Right lobe of liver (tissue), 6 donors: ENCODE measurements around the gene SLC1A2. TPM values are rescaled to one million over a fixed set of nuclear protein-coding genes. Genes with fewer than 3 reads are reported as not detected.

Experiments
- ATAC-seq, 4 donors: fragments of 200-7000 bp; cut with Tn5 transposase; one replicate each; pipeline ENCODE4 v1.9.1; 2020; ENCODE audit warnings: mild to moderate bottlenecking in 4 of 4, moderate library complexity in 4 of 4
- DNase-seq, 3 donors: peaks; one replicate each; pipeline ENCODE4 v3.0.0-alpha.2; 2020
- H3K27ac ChIP-seq, 3 donors: fragments of 200-600 bp; one replicate each; pipeline ENCODE4 v1.8.0; 2022
- H3K27me3 ChIP-seq, 2 donors: fragments of 200-600 bp; one replicate each; pipeline ENCODE4 v1.8.0; 2022
- H3K36me3 ChIP-seq, 4 donors: fragments of 200-600 bp; sonication (generic) in 1 of 4; one replicate each; pipeline versions ENCODE4 v1.5.1 to v1.8.0; 2017 to 2022; ENCODE audit warnings: control low read depth in 1 of 4
- H3K4me1 ChIP-seq, 4 donors: fragments of 200-600 bp; sonication (generic) in 1 of 4; one replicate each; pipeline versions ENCODE4 v1.5.1 to v1.8.0; 2017 to 2022; ENCODE audit warnings: control low read depth in 1 of 4
- H3K4me3 ChIP-seq, 3 donors: fragments of 200-600 bp; one replicate each; pipeline ENCODE4 v1.8.0; 2022
- H3K9me3 ChIP-seq, 4 donors: fragments of 200-600 bp; sonication (generic) in 1 of 4; one replicate each; pipeline versions ENCODE4 v1.5.1 to v1.8.0; 2017 to 2022; ENCODE audit warnings: control low read depth in 1 of 4
- POLR2A ChIP-seq: fragments of 450-650 bp; IDR thresholded peaks from one replicate; pipeline ENCODE4 v1.6.1; 2017; ENCODE audit warnings: antibody characterized with exemption, mild to moderate bottlenecking
- WGBS: methylation state at CpG from one replicate; pipeline ENCODE4 v1.1.6; 2018; ENCODE audit warnings: low coverage, low lambda C conversion rate; ENCODE audit not compliant: insufficient coverage; ENCODE audit errors: missing lambda C conversion rate; 5-methylcytosine and 5-hydroxymethylcytosine counted together
- intact Hi-C, 2 donors: fragments of 100-400 bp; cut with DNase I; formaldehyde crosslinking; loops; one replicate each; pipeline versions ENCODE4 v1.11.2 to v1.14.1; 2022
- small RNA-seq, 2 experiments: library from RNA; depleted of rRNA; stranded (forward); fragments of <200 nt; gene quantifications; one replicate each; pipeline ENCODE3, GENCODE V24; 2016
- total RNA-seq, 6 experiments: library from RNA; depleted of rRNA in 2 of 6; stranded (reverse); fragments of >200 nt in 2 of 6; fragmentation: NEBNext Ultra II Directional in 3 of 6; extraction: Animal tissue kit (Norgen Biotek cat#: 25700) in 3 of 6; gene quantifications; one replicate each; pipeline versions ENCODE4 v1.1.0 to v1.2.4, GENCODE V29; 2016 to 2023
- TF ChIP-seq, protein P1 (sequence below), 4 donors: fragments of 200-600 bp in 3 of 4; fragments of 450-650 bp in 1 of 4; IDR thresholded peaks; one replicate each; pipeline versions ENCODE4 v1.5.1 to v1.8.0; 2016 to 2022; ENCODE audit warnings: antibody characterized with exemption in 4 of 4, mild to moderate bottlenecking in 2 of 4
- donor health status: DM: no; HTN: yes; CAD: no.
- donor health status: DM: no; HTN: no; CAD: no.
- donor health status: DM: no; HTN: no; CAD: no.
- donor health status: DM: no; HTN: yes; CAD: no.
- donor health status: DM: no; HTN: yes; CAD: no.

SLC1A2 gene
- total RNA-seq, 6 experiments from 2014 or later = 7.6 to 87.4 (median 13.3) TPM

DNA sequence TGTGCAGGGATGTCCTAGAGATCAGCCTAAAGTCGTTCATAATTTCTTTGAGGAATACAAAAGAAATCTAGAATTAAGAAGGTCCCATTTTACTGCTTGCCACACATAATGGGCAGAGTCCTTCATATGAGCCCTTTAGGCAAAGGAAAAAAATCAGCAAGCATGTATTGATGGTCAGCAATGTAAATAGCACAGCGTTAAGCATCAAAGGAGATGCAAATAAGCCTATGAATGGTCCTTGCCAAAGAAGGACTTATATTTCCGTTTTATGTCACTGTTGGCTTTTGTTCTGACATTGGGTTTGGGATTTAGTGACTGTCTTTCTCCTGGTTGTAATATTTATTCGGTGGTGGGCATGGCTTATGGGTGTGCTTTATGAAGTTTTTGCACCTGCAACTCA, 210.6 kb downstream of the SLC1A2 start:
- DNase-seq (no peak), ATAC-seq (no peak)
- no peaks in the 10 kb centered on the region for H3K27me3 ChIP-seq
- intact Hi-C loops = no loop called here
- H3K9me3 ChIP-seq = no peaks in the 10 kb centered on the region
- H3K36me3 ChIP-seq = no peaks in the 10 kb centered on the region
- peaks cover 0 to 3% (median 0%) of the 10 kb centered on the region in 4 donors for H3K4me1 ChIP-seq
- no peak for TF ChIP-seq POLR2A
- TF ChIP-seq, protein P1, sequence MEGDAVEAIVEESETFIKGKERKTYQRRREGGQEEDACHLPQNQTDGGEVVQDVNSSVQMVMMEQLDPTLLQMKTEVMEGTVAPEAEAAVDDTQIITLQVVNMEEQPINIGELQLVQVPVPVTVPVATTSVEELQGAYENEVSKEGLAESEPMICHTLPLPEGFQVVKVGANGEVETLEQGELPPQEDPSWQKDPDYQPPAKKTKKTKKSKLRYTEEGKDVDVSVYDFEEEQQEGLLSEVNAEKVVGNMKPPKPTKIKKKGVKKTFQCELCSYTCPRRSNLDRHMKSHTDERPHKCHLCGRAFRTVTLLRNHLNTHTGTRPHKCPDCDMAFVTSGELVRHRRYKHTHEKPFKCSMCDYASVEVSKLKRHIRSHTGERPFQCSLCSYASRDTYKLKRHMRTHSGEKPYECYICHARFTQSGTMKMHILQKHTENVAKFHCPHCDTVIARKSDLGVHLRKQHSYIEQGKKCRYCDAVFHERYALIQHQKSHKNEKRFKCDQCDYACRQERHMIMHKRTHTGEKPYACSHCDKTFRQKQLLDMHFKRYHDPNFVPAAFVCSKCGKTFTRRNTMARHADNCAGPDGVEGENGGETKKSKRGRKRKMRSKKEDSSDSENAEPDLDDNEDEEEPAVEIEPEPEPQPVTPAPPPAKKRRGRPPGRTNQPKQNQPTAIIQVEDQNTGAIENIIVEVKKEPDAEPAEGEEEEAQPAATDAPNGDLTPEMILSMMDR (IDR thresholded peaks at IDR 0.05) = no peak
- H3K4me3 ChIP-seq = no peak overlapping the region
- WGBS = 57% methylated on average over 4 of the region's 4 CpGs
- H3K27ac ChIP-seq = no peak overlapping the region

DNA sequence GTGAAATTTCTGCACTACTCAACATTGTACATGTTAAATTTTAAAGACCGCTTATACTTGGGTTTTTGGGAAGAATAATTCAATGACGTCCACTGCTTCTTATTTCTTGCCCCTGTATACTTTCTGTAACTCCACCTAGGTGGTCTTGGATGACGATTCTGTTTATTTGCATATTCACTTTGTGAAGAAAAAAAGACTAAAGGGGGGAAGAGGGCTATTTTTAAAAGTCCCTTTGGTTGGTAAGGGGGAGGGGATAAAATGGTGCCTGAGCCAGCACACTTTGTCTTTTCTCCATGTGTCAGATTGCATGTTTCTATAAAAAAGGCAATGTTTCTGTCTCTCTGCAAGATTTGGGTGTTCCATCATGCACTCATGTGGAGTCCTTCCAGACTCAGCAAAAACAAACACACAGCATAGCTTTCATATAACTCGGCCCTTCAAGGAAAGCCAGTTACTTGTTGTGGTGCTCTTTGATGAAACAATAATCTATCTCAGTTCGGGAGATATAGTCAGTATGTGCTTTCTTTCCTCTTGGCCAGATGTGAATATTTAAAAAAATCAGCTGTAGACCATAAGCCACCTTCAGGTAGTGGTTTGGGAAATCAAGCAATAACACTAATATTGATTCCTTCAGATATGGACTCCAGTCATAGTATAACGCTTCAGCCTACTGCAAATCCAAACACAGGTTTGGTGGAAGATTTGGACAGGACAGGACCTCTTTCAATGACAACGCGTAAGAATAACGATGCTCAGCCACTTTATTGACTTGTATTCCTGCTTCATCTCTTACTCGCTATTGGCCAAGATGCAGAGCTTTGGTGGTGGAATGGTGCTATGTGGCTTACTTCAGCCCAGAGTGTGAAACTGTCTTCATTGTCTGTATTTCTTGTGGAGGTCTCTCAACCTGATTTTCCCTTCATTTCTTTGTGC, 211.6 kb downstream of the SLC1A2 start:
- Histone ChIP-seq H3K27ac (no peak overlapping the region), H3K36me3 (no peaks in the 10 kb centered on the region), H3K9me3 (no peaks in the 10 kb centered on the region), H3K4me1 (peaks cover 0 to 3% (median 0%) of the 10 kb centered on the region in 4 donors), H3K27me3 (no peaks in the 10 kb centered on the region), H3K4me3 (no peak overlapping the region)
- intact Hi-C loops = no loop called here
- TF ChIP-seq POLR2A = no peak
- TF ChIP-seq, protein P1 (IDR thresholded peaks at IDR 0.05) = no peak
- ATAC-seq (no peak), DNase-seq (no peak)
- 86% methylated on average over 9 of the region's 10 CpGs for WGBS

DNA sequence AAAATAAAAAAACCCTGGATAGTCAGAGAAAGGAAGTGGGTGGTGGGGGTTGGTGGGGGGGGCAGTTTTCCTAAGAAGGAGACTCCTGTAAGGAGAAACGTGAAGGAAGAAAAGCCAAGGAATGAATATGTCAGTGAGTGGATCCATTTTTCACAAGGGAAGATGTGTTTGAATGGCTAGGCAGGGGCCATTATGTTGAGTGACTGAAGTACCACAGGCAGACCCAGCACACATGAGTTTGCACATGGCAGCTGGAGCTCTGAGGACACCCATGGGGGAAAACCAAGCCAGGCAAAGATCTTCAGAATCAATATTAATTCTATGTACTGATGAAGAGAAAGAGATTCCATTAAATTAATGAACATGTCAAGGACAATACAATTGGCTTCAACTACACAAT, 212.7 kb downstream of the SLC1A2 start:
- Histone ChIP-seq H3K36me3 (no peaks in the 10 kb centered on the region), H3K9me3 (no peaks in the 10 kb centered on the region), H3K27ac (no peak overlapping the region), H3K4me3 (no peak overlapping the region), H3K27me3 (no peaks in the 10 kb centered on the region), H3K4me1 (peaks cover 0 to 3% (median 0%) of the 10 kb centered on the region in 4 donors)
- TF ChIP-seq, protein P1 (IDR thresholded peaks at IDR 0.05) = no peak
- no peak for TF ChIP-seq POLR2A
- DNase-seq = no peak
- 44% methylated on average over 1 of the region's 1 CpG for WGBS
- intact Hi-C loops = no loop called here
- no peak for ATAC-seq

DNA sequence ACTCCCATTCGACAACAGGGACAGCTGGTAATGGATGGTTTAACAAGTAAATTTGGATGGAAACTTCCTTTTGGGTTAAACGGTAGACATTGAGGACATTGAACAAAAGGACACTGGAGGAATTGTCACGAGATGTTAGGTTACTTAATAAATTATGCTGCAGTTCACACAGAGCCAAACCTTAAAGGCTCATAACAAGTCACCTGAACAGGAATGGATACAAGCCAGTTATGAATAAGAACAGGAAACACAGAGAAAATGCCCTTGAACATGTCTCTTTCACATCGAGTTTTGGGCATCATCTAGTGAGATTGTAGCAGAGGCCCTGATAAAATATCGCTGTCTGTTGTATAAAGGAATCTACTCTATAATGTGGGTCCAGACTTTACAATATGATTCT, 214.7 kb downstream of the SLC1A2 start:
- WGBS = 79% methylated on average over 5 of the region's 5 CpGs

More for the DNA sequence above, 214.7 kb downstream of the SLC1A2 start:
- no peak overlapping the region for H3K27ac ChIP-seq
- peaks cover 0 to 4% (median 0%) of the 10 kb centered on the region in 4 donors for H3K36me3 ChIP-seq
- DNase-seq (no peak), ATAC-seq (no peak)
- H3K4me3 ChIP-seq = no peak overlapping the region
- no peaks in the 10 kb centered on the region for H3K4me1 ChIP-seq
- H3K9me3 ChIP-seq = no peaks in the 10 kb centered on the region
- intact Hi-C loops = no loop called here
- H3K27me3 ChIP-seq = no peaks in the 10 kb centered on the region
- TF ChIP-seq, protein P1 (IDR thresholded peaks at IDR 0.05) = no peak
- no peak for TF ChIP-seq POLR2A

Small RNA genes within 50 kb of the gene (small RNA-seq; reads per million reads assigned to genes)
- gene AC090625.1 = 0 reads per million in 2 experiments

Other genes starting within 250 kb of the SLC1A2 start
- 1 to 10 TPM; 2.0 to 4.2 (median 2.8) TPM for gene PAMR1, start 106.1 kb upstream of the SLC1A2 start, total RNA-seq
- gene FJX1, start 198.9 kb upstream of the SLC1A2 start, total RNA-seq = 1 to 10 TPM in 5 of 6 experiments, under 1 TPM in 1; 0.79 to 4.2 (median 1.3) TPM
- 10 to 100 TPM; 13.9 to 37.1 (median 31.9) TPM for gene TRIM44, start 243.2 kb upstream of the SLC1A2 start, total RNA-seq